GM23338 (cell line): Measurements from ENCODE around the gene POLE4. TPM values are rescaled to one million over a fixed set of nuclear protein-coding genes. Genes with fewer than 3 reads are reported as not detected.

Source experiments
- ATAC-seq: fragments of 200-7000 bp; cut with Tn5 transposase; 3 replicates; pipeline ENCODE4 v1.9.1; 2020
- DNase-seq: peaks from one replicate; pipeline ENCODE4 v3.0.0-alpha.2; 2015; ENCODE audit warnings: low spot score
- H2AFZ ChIP-seq: fragments of 200-600 bp; sonication (generic); 2 replicates; pipeline ENCODE4 v1.8.0; 2016; ENCODE audit warnings: antibody characterized with exemption, mild to moderate bottlenecking, moderate library complexity
- H3F3A ChIP-seq: fragments of 200-600 bp; sonication (generic); replicated peaks from 2 replicates; pipeline ENCODE4 v1.8.0; 2017; ENCODE audit warnings: antibody characterized with exemption, mixed run types, low read depth
- H3K27ac ChIP-seq: fragments of 200-600 bp; sonication (generic); 2 replicates; pipeline ENCODE4 v1.6.1; 2016; ENCODE audit warnings: low read depth
- H3K27me3 ChIP-seq: fragments of 200-600 bp; sonication (generic); 2 replicates; pipeline ENCODE4 v1.8.0; 2016; ENCODE audit warnings: mild to moderate bottlenecking, mixed run types, moderate library complexity; ENCODE audit not compliant: insufficient read depth
- H3K36me3 ChIP-seq: fragments of 200-600 bp; sonication (generic); 2 replicates; pipeline ENCODE4 v1.8.0; 2016; ENCODE audit warnings: mild to moderate bottlenecking; ENCODE audit not compliant: insufficient read depth
- H3K4me1 ChIP-seq: fragments of 200-600 bp; sonication (generic); 2 replicates; pipeline ENCODE4 v1.8.0; 2016; ENCODE audit warnings: mild to moderate bottlenecking, moderate library complexity; ENCODE audit not compliant: insufficient read depth
- H3K4me2 ChIP-seq: fragments of 200-600 bp; sonication (generic); 2 replicates; pipeline ENCODE4 v1.7.1; 2017; ENCODE audit warnings: mixed run types
- H3K4me3 ChIP-seq: fragments of 200-600 bp; sonication (generic); 2 replicates; pipeline ENCODE4 v1.6.1; 2016; ENCODE audit warnings: mixed run types
- H3K79me2 ChIP-seq: fragments of 200-600 bp; sonication (generic); replicated peaks from 2 replicates; pipeline ENCODE4 v1.8.0; 2017; ENCODE audit warnings: mild to moderate bottlenecking; ENCODE audit not compliant: insufficient read depth
- H3K9me2 ChIP-seq: fragments of 200-600 bp; sonication (generic); 2 replicates; pipeline ENCODE4 v1.8.0; 2017; ENCODE audit not compliant: insufficient read depth
- H4K20me1 ChIP-seq: fragments of 200-600 bp; sonication (generic); replicated peaks from 2 replicates; pipeline ENCODE4 v1.8.0; 2017; ENCODE audit warnings: mild to moderate bottlenecking; ENCODE audit not compliant: insufficient read depth
- H3K27ac Mint-ChIP-seq: 2 replicates; pipeline ENCODE4 v1.8.0; 2020; ENCODE audit warnings: inconsistent platforms, mild to moderate bottlenecking, moderate library complexity, mixed read lengths
- H3K27me3 Mint-ChIP-seq: 3 replicates; pipeline ENCODE4 v1.8.0; 2022; ENCODE audit warnings: low read depth, mild to moderate bottlenecking, moderate library complexity, mixed read lengths, inconsistent platforms; ENCODE audit not compliant: insufficient read depth, poor library complexity
- H3K36me3 Mint-ChIP-seq: 3 replicates; pipeline ENCODE4 v1.8.0; 2021; ENCODE audit warnings: low read depth, mild to moderate bottlenecking, inconsistent platforms, moderate library complexity, mixed read lengths
- H3K4me1 Mint-ChIP-seq: 3 replicates; pipeline ENCODE4 v1.8.0; 2020; ENCODE audit warnings: mild to moderate bottlenecking, inconsistent platforms, mixed read lengths
- H3K4me3 Mint-ChIP-seq: 3 replicates; pipeline ENCODE4 v1.8.0; 2021; ENCODE audit warnings: moderate library complexity, mild to moderate bottlenecking, inconsistent platforms, mixed read lengths
- H3K9me3 Mint-ChIP-seq: 3 replicates; pipeline ENCODE4 v1.8.0; 2020; ENCODE audit warnings: moderate library complexity, mild to moderate bottlenecking, inconsistent platforms, mixed read lengths
- CREB1 ChIP-seq: fragments of 250-450 bp; sonication (Bioruptor Pico); IDR thresholded peaks from 2 replicates; pipeline ENCODE4 v1.5.0; 2020; ENCODE audit warnings: low read depth, mild to moderate bottlenecking, moderate library complexity
- EZH2 ChIP-seq: fragments of 200-600 bp; sonication (generic); IDR thresholded peaks from one replicate; pipeline ENCODE4 v1.8.0; 2017; ENCODE audit warnings: antibody characterized with exemption, mild to moderate bottlenecking, low read depth; ENCODE audit not compliant: unreplicated experiment
- EZH2phosphoT487 ChIP-seq: fragments of 200-600 bp; sonication (generic); IDR thresholded peaks from one replicate; pipeline ENCODE4 v1.8.1; 2018; ENCODE audit warnings: antibody characterized with exemption; ENCODE audit not compliant: unreplicated experiment
- JUNB ChIP-seq: IDR thresholded peaks from one replicate; pipeline ENCODE4 v1.6.1; 2016; ENCODE audit warnings: antibody characterized with exemption; ENCODE audit not compliant: unreplicated experiment
- NANOG ChIP-seq: IDR thresholded peaks from 2 replicates; pipeline ENCODE4 v1.6.1; 2016; ENCODE audit warnings: antibody characterized with exemption, borderline replicate concordance
- POLR2AphosphoS5 ChIP-seq: IDR thresholded peaks from 2 replicates; pipeline ENCODE4 v1.6.1; 2016; ENCODE audit warnings: antibody characterized with exemption, low read depth
- STAT1 ChIP-seq: IDR thresholded peaks from one replicate; pipeline ENCODE4 v1.6.1; 2016; ENCODE audit warnings: antibody characterized with exemption; ENCODE audit not compliant: unreplicated experiment
- ZNF114 ChIP-seq: fragments of 250-450 bp; sonication (Bioruptor Pico); IDR thresholded peaks from 2 replicates; pipeline ENCODE4 v1.5.0; 2020; ENCODE audit warnings: mild to moderate bottlenecking, moderate library complexity
- ZNF331 ChIP-seq: fragments of 250-450 bp; sonication (Bioruptor Pico); IDR thresholded peaks from 2 replicates; pipeline ENCODE4 v1.5.0; 2020; ENCODE audit warnings: low read depth, mild to moderate bottlenecking, moderate library complexity
- polyA plus RNA-seq: library from polyadenylated mRNA; unstranded; fragments of >200 nt; fragmentation: Nextera tagmentation; extraction: Ambion mirVana; gene quantifications from 2 replicates; pipeline ENCODE4 v1.2.1, GENCODE V29; 2016
- total RNA-seq: library from RNA; depleted of rRNA; stranded (reverse); fragments of >200 nt; shearing (Covaris generic); gene quantifications from 2 replicates; pipeline ENCODE4 v1.2.3, GENCODE V29; 2014
- TF ChIP-seq, protein P1 (sequence below): IDR thresholded peaks from 2 replicates; pipeline ENCODE4 v1.6.1; 2016; ENCODE audit warnings: antibody characterized with exemption
- TF ChIP-seq, protein P2 (sequence below): IDR thresholded peaks from one replicate; pipeline ENCODE4 v1.6.1; 2018; ENCODE audit warnings: antibody characterized with exemption; ENCODE audit not compliant: unreplicated experiment
- TF ChIP-seq, protein P3 (sequence below), 2 experiments: fragments of 200-600 bp in 1 of 2; sonication (generic) in 1 of 2; conservative IDR thresholded peaks; 2 replicates each; pipeline versions ENCODE4 v1.5.1 to v1.6.1; 2016 to 2017; ENCODE audit warnings: antibody characterized with exemption in 2 of 2, low read depth in 2 of 2, mild to moderate bottlenecking in 2 of 2, moderate library complexity in 1 of 2

POLE4 gene
- total and polyA plus RNA-seq, 2 experiments from 2014 or later: 24.4 to 105 TPM

GRCh38 chr2:74953796-74954499 lies 4.5 kb upstream of the POLE4 start:
- Mint-ChIP-seq H3K9me3 (peaks cover 28% of the 10 kb centered on the region), H3K27me3 (peaks cover 9% of the 10 kb centered on the region), H3K27ac (no peak overlapping the region), H3K36me3 (peaks cover 57% of the 10 kb centered on the region), H3K4me3 (no peak overlapping the region), H3K4me1 (peaks cover 3% of the 10 kb centered on the region; the same call in 2 of the 3 replicates)
- ATAC-seq (no peak), DNase-seq (no peak)
- Histone ChIP-seq H3K4me1 (peaks cover 4% of the 10 kb centered on the region; the same call in 1 of the 2 replicates), H3K36me3 (no peaks in the 10 kb centered on the region; the same call in 1 of the 2 replicates), H3K27ac (no peak overlapping the region), H3K4me3 (no peak overlapping the region), H3F3A (no peaks in the 10 kb centered on the region), H3K4me2 (no peak overlapping the region), H3K27me3 (peaks cover 9% of the 10 kb centered on the region), H2AFZ (no peak overlapping the region), H3K79me2 (peaks cover 14% of the 10 kb centered on the region), H3K9me2 (peaks cover 15% of the 10 kb centered on the region; the same call in 1 of the 2 replicates), H4K20me1 (no peaks in the 10 kb centered on the region)
- TF ChIP-seq EZH2 (no peak), NANOG (no peak), STAT1 (no peak), ZNF331 (no peak), POLR2AphosphoS5 (no peak), ZNF114 (CRISPR knock-in tag) (no peak)
- TF ChIP-seq, protein P1, sequence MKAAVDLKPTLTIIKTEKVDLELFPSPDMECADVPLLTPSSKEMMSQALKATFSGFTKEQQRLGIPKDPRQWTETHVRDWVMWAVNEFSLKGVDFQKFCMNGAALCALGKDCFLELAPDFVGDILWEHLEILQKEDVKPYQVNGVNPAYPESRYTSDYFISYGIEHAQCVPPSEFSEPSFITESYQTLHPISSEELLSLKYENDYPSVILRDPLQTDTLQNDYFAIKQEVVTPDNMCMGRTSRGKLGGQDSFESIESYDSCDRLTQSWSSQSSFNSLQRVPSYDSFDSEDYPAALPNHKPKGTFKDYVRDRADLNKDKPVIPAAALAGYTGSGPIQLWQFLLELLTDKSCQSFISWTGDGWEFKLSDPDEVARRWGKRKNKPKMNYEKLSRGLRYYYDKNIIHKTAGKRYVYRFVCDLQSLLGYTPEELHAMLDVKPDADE: no peak
- TF ChIP-seq, protein P2, sequence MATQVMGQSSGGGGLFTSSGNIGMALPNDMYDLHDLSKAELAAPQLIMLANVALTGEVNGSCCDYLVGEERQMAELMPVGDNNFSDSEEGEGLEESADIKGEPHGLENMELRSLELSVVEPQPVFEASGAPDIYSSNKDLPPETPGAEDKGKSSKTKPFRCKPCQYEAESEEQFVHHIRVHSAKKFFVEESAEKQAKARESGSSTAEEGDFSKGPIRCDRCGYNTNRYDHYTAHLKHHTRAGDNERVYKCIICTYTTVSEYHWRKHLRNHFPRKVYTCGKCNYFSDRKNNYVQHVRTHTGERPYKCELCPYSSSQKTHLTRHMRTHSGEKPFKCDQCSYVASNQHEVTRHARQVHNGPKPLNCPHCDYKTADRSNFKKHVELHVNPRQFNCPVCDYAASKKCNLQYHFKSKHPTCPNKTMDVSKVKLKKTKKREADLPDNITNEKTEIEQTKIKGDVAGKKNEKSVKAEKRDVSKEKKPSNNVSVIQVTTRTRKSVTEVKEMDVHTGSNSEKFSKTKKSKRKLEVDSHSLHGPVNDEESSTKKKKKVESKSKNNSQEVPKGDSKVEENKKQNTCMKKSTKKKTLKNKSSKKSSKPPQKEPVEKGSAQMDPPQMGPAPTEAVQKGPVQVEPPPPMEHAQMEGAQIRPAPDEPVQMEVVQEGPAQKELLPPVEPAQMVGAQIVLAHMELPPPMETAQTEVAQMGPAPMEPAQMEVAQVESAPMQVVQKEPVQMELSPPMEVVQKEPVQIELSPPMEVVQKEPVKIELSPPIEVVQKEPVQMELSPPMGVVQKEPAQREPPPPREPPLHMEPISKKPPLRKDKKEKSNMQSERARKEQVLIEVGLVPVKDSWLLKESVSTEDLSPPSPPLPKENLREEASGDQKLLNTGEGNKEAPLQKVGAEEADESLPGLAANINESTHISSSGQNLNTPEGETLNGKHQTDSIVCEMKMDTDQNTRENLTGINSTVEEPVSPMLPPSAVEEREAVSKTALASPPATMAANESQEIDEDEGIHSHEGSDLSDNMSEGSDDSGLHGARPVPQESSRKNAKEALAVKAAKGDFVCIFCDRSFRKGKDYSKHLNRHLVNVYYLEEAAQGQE: no peak

DNA sequence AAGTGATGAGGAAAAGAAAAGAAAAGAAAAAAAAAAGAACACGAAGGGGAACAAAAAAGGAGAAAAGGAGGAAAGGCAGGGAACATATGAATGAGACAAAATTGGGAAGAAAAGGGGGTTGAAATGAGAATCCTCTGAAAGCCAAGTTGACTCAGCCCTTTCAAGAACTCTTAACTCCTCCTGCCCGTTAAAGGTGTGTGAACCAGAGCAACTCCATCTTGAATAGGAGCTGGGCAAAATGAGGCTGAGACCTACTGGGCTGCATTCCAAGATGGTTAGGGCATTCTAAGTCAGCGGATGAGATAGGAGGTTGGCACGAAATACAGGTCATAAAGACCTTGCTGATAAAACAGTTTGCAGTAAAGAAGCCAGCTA lies 4.0 kb upstream of the POLE4 start:
- H3K4me2 ChIP-seq: no peak overlapping the region
- H3K27me3 ChIP-seq: peaks cover 9% of the 10 kb centered on the region
- no peak overlapping the region for H3K4me3 Mint-ChIP-seq
- H3K36me3 Mint-ChIP-seq: peaks cover 59% of the 10 kb centered on the region
- H3K27ac ChIP-seq: no peak overlapping the region
- H3K79me2 ChIP-seq: peaks cover 17% of the 10 kb centered on the region
- peaks cover 3% of the 10 kb centered on the region; the same call in 2 of the 3 replicates for H3K4me1 Mint-ChIP-seq
- H3K9me2 ChIP-seq: peaks cover 14% of the 10 kb centered on the region; the same call in 1 of the 2 replicates
- H3K4me1 ChIP-seq: peaks cover 8% of the 10 kb centered on the region
- no peak overlapping the region for H2AFZ ChIP-seq
- no peak overlapping the region for H3K27ac Mint-ChIP-seq
- no peaks in the 10 kb centered on the region for H4K20me1 ChIP-seq
- H3K9me3 Mint-ChIP-seq: peaks cover 30% of the 10 kb centered on the region
- ATAC-seq (no peak), DNase-seq (no peak)
- H3K27me3 Mint-ChIP-seq: peaks cover 13% of the 10 kb centered on the region
- H3K4me3 ChIP-seq: no peak overlapping the region
- no peaks in the 10 kb centered on the region; the same call in 1 of the 2 replicates for H3K36me3 ChIP-seq
- no peaks in the 10 kb centered on the region for H3F3A ChIP-seq
- TF ChIP-seq EZH2: no peak
- TF ChIP-seq, protein P1: no peak
- no peak for TF ChIP-seq STAT1
- no peak for TF ChIP-seq JUNB
- TF ChIP-seq, protein P3, sequence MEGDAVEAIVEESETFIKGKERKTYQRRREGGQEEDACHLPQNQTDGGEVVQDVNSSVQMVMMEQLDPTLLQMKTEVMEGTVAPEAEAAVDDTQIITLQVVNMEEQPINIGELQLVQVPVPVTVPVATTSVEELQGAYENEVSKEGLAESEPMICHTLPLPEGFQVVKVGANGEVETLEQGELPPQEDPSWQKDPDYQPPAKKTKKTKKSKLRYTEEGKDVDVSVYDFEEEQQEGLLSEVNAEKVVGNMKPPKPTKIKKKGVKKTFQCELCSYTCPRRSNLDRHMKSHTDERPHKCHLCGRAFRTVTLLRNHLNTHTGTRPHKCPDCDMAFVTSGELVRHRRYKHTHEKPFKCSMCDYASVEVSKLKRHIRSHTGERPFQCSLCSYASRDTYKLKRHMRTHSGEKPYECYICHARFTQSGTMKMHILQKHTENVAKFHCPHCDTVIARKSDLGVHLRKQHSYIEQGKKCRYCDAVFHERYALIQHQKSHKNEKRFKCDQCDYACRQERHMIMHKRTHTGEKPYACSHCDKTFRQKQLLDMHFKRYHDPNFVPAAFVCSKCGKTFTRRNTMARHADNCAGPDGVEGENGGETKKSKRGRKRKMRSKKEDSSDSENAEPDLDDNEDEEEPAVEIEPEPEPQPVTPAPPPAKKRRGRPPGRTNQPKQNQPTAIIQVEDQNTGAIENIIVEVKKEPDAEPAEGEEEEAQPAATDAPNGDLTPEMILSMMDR (conservative IDR thresholded peaks at IDR 0.05; ENCODE audit: low read depth in 2 of 2): no peak
- no peak for TF ChIP-seq EZH2phosphoT487
- no peak for TF ChIP-seq ZNF331
- TF ChIP-seq CREB1: no peak
